ENCODE data around the gene NQO2.

GRCh38 chr6:2964793-2965505 lies 34.7 kb upstream of the NQO2 start:
- TF ChIP-seq FOXK2 (IDR thresholded peaks at IDR 0.05): no peak
- no peak for TF ChIP-seq FOXM1 (IDR thresholded peaks at IDR 0.05; ENCODE audit: borderline replicate concordance)
- TF ChIP-seq BHLHE40 (IDR thresholded peaks at IDR 0.05; ENCODE audit: borderline replicate concordance): no peak
- TF ChIP-seq SUZ12 (IDR thresholded peaks at IDR 0.05): no peak
- TF ChIP-seq ELF4 (IDR thresholded peaks at IDR 0.05): no peak
- TF ChIP-seq SP1 (IDR thresholded peaks at IDR 0.05): no peak
- no peak for TF ChIP-seq NFRKB (IDR thresholded peaks at IDR 0.05)
- no peak for TF ChIP-seq HDGF (IDR thresholded peaks at IDR 0.05; ENCODE audit: borderline replicate concordance)
